Activated CD4-positive, alpha-beta T cell treated with anti-CD3 and anti-CD28 coated beads, Interleukin-2, amount 50 U/mL, for 1 hour (primary cell): ENCODE data around the gene RAB43.

Experiments used
- DNase-seq: peaks from one replicate; pipeline ENCODE4 v3.0.0-alpha.2; 2020

RAB43 gene

GRCh38 chr3:129060276-129061022 lies 61.2 kb downstream of the RAB43 start, which contains the start of gene GP9:
Gene GP9, plus strand, starts transcription at chr3:129060779. Its CDS starts 961 bp downstream, at chr3:129061740.
- DNase-seq: no peak

- DNase-seq: no peak
These were observed 62.2 kb downstream of the RAB43 start for GRCh38 chr3:129059311-129059958.

GRCh38 chr3:129058441-129059200 lies 63.0 kb downstream of the RAB43 start:
- no peak for DNase-seq

- no peak for DNase-seq
These were observed 64.4 kb downstream of the RAB43 start for GRCh38 chr3:129057249-129057648.

GRCh38 chr3:129056451-129057173 lies 65.0 kb downstream of the RAB43 start:
- no peak for DNase-seq

- no peak for DNase-seq
These were observed 66.9 kb downstream of the RAB43 start for GRCh38 chr3:129054605-129055104.

- DNase-seq: no peak
These were observed 68.9 kb downstream of the RAB43 start for GRCh38 chr3:129052675-129053074.

- DNase-seq: no peak
These were observed 69.7 kb downstream of the RAB43 start for GRCh38 chr3:129051871-129052340.

GRCh38 chr3:129050556-129051295 lies 70.9 kb downstream of the RAB43 start:
- DNase-seq: no peak

- no peak for DNase-seq
These were observed 74.1 kb downstream of the RAB43 start for GRCh38 chr3:129047553-129047839.

- no peak for DNase-seq
These were observed 74.7 kb downstream of the RAB43 start for GRCh38 chr3:129046732-129047552.

GRCh38 chr3:129046037-129046731 lies 75.4 kb downstream of the RAB43 start:
- no peak for DNase-seq

- no peak for DNase-seq
These were observed 75.9 kb downstream of the RAB43 start for GRCh38 chr3:129045675-129046036.

GRCh38 chr3:129040579-129041300 lies 80.9 kb downstream of the RAB43 start:
- DNase-seq: no peak

GRCh38 chr3:129040039-129040336 lies 81.6 kb downstream of the RAB43 start:
- DNase-seq: no peak

- DNase-seq: no peak
These were observed 82.1 kb downstream of the RAB43 start for GRCh38 chr3:129039271-129040038.

GRCh38 chr3:129038121-129038855 lies 83.3 kb downstream of the RAB43 start:
- DNase-seq: no peak
